ENCODE data around the gene SPG7. TPM values are rescaled to one million over a fixed set of nuclear protein-coding genes. Genes with fewer than 3 reads are reported as not detected.

The SPG7 gene
- total RNA-seq, 1 experiment from 2014 or later: 44.6 TPM

DNA sequence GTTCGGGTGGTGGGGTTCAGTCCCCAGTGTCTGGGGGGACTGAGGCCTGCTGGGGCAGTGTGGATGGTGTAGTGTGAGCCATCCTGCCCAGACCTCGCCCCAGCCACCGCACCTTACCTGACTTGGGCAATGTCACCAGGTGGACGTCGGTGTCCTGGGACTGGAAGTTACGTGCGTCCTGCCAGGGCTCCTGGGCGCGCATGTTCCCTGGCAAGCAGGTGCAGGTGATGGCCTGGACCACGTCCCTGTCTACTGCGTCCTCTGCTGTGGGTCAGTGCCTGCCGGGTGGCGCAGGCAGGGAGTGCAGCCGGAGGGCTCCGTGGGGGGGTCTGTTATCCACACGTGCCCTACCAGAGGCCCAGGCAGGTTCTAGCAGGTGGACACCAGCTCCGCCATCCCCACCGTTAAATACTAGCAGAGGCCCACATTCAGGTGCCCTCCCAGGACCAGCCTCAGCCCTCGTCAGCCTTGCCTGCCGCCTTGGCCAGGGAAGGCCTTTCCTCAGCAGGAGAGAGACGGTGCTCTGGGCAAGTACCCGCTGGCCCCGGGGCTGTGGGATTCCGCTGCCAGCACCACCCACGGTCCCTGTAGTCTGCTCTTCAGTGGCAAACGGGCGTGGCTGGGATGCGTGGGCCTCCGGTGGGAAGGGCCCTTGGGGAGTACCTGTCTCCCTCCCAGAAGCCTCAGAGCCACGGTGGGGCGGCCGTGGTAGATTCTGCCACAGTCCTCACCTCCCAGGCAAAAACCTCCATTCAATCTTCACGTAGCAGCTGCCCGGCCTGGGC is 97.2 kb downstream of the SPG7 start:
- H3K9me2 ChIP-seq (replicated peaks; ENCODE audit: insufficient read depth, low read length): no peaks in the 10 kb centered on the region
- DNase-seq: no peak
- H3K9ac ChIP-seq (ENCODE audit: low read length): no peak overlapping the region
- H3K9me3 ChIP-seq (ENCODE audit: low read length): no peaks in the 10 kb centered on the region
- H3K36me3 ChIP-seq (ENCODE audit: insufficient read depth, low read length): no peaks in the 10 kb centered on the region
- H3K4me1 ChIP-seq (ENCODE audit: low read length): no peaks in the 10 kb centered on the region
- no peak overlapping the region for H3K4me2 ChIP-seq (ENCODE audit: low read depth, low read length, poor library complexity, severe bottlenecking)
- no peak overlapping the region for H3K4me3 ChIP-seq (ENCODE audit: low read length)
- no peak overlapping the region for H2AFZ ChIP-seq (ENCODE audit: low read length)
- no peak overlapping the region for H3K27ac ChIP-seq (ENCODE audit: low read length)
- no peaks in the 10 kb centered on the region for H3K79me2 ChIP-seq (ENCODE audit: low read length)
- 0 out of 2 replicates have a peak, but pooled peaks cover 4% of the 10 kb centered on the region for H4K20me1 ChIP-seq (ENCODE audit: insufficient read depth, low read depth, low read length)
- H3K27me3 ChIP-seq (ENCODE audit: low read length): no peaks in the 10 kb centered on the region

DNA sequence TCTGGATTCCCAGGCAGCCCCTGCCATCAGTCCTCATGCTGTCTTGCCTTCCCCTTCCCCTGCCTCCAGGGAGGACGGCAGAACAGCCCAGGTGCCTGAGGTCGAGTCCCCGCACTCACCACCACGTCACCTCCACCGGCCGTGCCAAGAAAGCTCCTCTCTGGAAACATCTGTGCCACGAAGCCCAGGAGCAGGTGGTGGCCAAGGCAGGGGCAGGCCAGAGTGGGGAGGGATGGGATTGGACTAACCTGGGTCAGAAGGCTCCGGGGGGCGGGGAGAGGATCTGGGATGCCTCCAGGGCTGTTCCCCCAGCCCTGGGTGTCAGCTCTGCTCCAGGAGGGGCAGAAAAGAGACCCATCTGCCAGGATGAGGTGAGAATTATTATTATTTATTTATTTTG is 97.8 kb downstream of the SPG7 start:
- Histone ChIP-seq H3K9me3 (ENCODE audit: low read length) (no peaks in the 10 kb centered on the region), H4K20me1 (ENCODE audit: insufficient read depth, low read depth, low read length) (no peaks in the 10 kb centered on the region), H3K4me3 (ENCODE audit: low read length) (no peak overlapping the region), H3K9me2 (replicated peaks; ENCODE audit: insufficient read depth, low read length) (no peaks in the 10 kb centered on the region), H3K4me2 (ENCODE audit: low read depth, low read length, poor library complexity, severe bottlenecking) (no peak overlapping the region), H3K36me3 (ENCODE audit: insufficient read depth, low read length) (no peaks in the 10 kb centered on the region), H3K27ac (ENCODE audit: low read length) (no peak overlapping the region), H3K79me2 (ENCODE audit: low read length) (no peaks in the 10 kb centered on the region), H3K27me3 (ENCODE audit: low read length) (no peaks in the 10 kb centered on the region), H2AFZ (ENCODE audit: low read length) (no peak overlapping the region), H3K9ac (ENCODE audit: low read length) (no peak overlapping the region), H3K4me1 (ENCODE audit: low read length) (no peaks in the 10 kb centered on the region)
- no peak for DNase-seq

Small RNA genes lying within 50 kb of the gene (small RNA-seq; reads per million reads assigned to genes)
- not detected for gene SNORD68

Other genes with a start within 250 kb of the SPG7 start
- gene ANKRD11, start 17.8 kb upstream of the SPG7 start, total RNA-seq (2014; rRNA removed; shearing (Covaris generic); ENCODE audit: low replicate concordance): 28.5 and 29.9 TPM in 2 replicates
- 6,565 and 10,922 TPM in 2 replicates for gene RPL13, start 52.3 kb downstream of the SPG7 start, total RNA-seq (2014; rRNA removed; shearing (Covaris generic); ENCODE audit: low replicate concordance)
- 3.7 and 3.9 TPM in 2 replicates for gene CPNE7, start 67.4 kb downstream of the SPG7 start, total RNA-seq (2014; rRNA removed; shearing (Covaris generic); ENCODE audit: low replicate concordance)
- 0.87 and 1.7 TPM in 2 replicates for gene DPEP1, start 105.2 kb downstream of the SPG7 start, total RNA-seq (2014; rRNA removed; shearing (Covaris generic); ENCODE audit: low replicate concordance)
- gene CHMP1A, start 149.3 kb downstream of the SPG7 start, total RNA-seq (2014; rRNA removed; shearing (Covaris generic); ENCODE audit: low replicate concordance): 35.3 and 52.4 TPM in 2 replicates
- 5.1 and 5.3 TPM in 2 replicates for gene SPATA33, start 149.4 kb downstream of the SPG7 start, total RNA-seq (2014; rRNA removed; shearing (Covaris generic); ENCODE audit: low replicate concordance)
- 25.6 and 61.6 TPM in 2 replicates for gene CDK10, start 178.3 kb downstream of the SPG7 start, total RNA-seq (2014; rRNA removed; shearing (Covaris generic); ENCODE audit: low replicate concordance)
- gene SPATA2L, start 193.3 kb downstream of the SPG7 start, total RNA-seq (2014; rRNA removed; shearing (Covaris generic); ENCODE audit: low replicate concordance): 4.7 and 14.8 TPM in 2 replicates
- 4.8 and 5.6 TPM in 2 replicates for gene VPS9D1, start 212.5 kb downstream of the SPG7 start, total RNA-seq (2014; rRNA removed; shearing (Covaris generic); ENCODE audit: low replicate concordance)
- gene ZNF276, start 213.1 kb downstream of the SPG7 start, total RNA-seq (2014; rRNA removed; shearing (Covaris generic); ENCODE audit: low replicate concordance): 21.8 and 41.5 TPM in 2 replicates

All from Karpas-422 (cell line).